SH-SY5Y (cell line): ENCODE measurements around the gene IRF2BP1.

Experiments used
- GATA2 ChIP-seq: IDR thresholded peaks from 2 replicates; pipeline ENCODE4 v1.6.1; 2011; ENCODE audit warnings: mild to moderate bottlenecking, low read depth, low read length
- GATA3 ChIP-seq: IDR thresholded peaks from 2 replicates; pipeline ENCODE4 v1.6.1; 2011; ENCODE audit warnings: low read depth, mild to moderate bottlenecking, low read length, moderate library complexity

DNA sequence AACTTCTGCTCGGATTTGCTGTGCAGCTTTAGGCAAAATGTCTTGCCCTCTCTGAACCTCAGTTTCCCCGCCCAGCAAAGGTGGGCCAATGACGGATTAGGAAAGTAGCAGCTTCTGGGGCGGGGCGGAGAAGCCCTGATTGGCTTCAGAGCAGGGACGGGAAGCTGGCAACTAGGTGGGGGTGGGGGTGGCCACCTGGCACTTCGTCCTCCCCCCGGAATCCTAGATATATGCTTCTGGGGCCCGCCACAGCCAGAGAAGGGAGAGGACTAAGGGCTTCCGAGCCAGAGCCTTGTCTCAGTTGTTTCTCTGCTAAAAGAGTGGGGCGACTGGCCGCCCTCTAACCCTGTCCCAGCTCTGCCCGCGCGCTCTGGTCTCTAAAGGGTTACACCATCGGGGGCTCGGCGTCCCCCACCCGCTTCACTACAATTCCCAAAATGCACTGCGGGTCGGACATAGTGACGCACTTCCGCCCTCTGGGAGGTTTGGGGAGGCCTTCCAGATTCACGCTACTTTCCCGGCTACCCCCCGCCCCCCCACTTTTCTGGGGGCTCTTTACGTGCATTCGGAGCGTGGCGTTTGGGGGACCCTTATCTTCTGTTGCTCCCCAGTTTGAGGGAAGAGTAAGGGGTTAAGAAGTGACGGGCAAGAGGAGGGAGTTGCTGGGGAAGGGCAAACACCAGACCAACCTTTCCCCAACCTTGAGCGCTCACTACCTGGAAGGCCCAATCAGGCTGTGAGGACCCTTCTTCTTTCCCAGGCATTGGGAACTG, 672 bp upstream of the IRF2BP1 start:
- TF ChIP-seq GATA2 (no peak), GATA3 (no peak)
